ENCODE results near the gene PLEKHA6. TPM values are rescaled to one million over a fixed set of nuclear protein-coding genes. Genes with fewer than 3 reads are reported as not detected.

Gene PLEKHA6
- total RNA-seq, 1 donor from 2014 or later = 0.93 TPM

GRCh38 chr1:204264805-204265204 is 94.9 kb downstream of the PLEKHA6 start:
- DNase-seq (ENCODE audit: extremely low read depth, low read depth, low spot score) = no peak

- DNase-seq (ENCODE audit: extremely low read depth, low read depth, low spot score) = no peak
These were observed 96.3 kb downstream of the PLEKHA6 start for GRCh38 chr1:204263254-204263910.

GRCh38 chr1:204262506-204263253 is 97.0 kb downstream of the PLEKHA6 start:
- DNase-seq (ENCODE audit: extremely low read depth, low read depth, low spot score) = no peak

GRCh38 chr1:204261746-204262505 is 97.8 kb downstream of the PLEKHA6 start:
- no peak for DNase-seq (ENCODE audit: extremely low read depth, low read depth, low spot score)

GRCh38 chr1:204261266-204261665 is 98.5 kb downstream of the PLEKHA6 start:
- DNase-seq (ENCODE audit: extremely low read depth, low read depth, low spot score) = no peak

- DNase-seq (ENCODE audit: extremely low read depth, low read depth, low spot score) = no peak
These were observed 99.0 kb downstream of the PLEKHA6 start for GRCh38 chr1:204260601-204261197.

GRCh38 chr1:204259782-204260181 is 99.9 kb downstream of the PLEKHA6 start:
- no peak for DNase-seq (ENCODE audit: extremely low read depth, low read depth, low spot score)

GRCh38 chr1:204259196-204259595 is 100.5 kb downstream of the PLEKHA6 start:
- no peak for DNase-seq (ENCODE audit: extremely low read depth, low read depth, low spot score)

GRCh38 chr1:204258213-204259115 is 101.3 kb downstream of the PLEKHA6 start:
- DNase-seq (ENCODE audit: extremely low read depth, low read depth, low spot score) = peak; percentile 27

- no peak for DNase-seq (ENCODE audit: extremely low read depth, low read depth, low spot score)
These were observed 102.3 kb downstream of the PLEKHA6 start for GRCh38 chr1:204257446-204257845.

- no peak for DNase-seq (ENCODE audit: extremely low read depth, low read depth, low spot score)
These were observed 103.2 kb downstream of the PLEKHA6 start for GRCh38 chr1:204256531-204256930.

GRCh38 chr1:204255966-204256365 is 103.8 kb downstream of the PLEKHA6 start:
- DNase-seq (ENCODE audit: extremely low read depth, low read depth, low spot score) = no peak

GRCh38 chr1:204255225-204255624 is 104.5 kb downstream of the PLEKHA6 start:
- no peak for DNase-seq (ENCODE audit: extremely low read depth, low read depth, low spot score)

GRCh38 chr1:204254031-204254661 is 105.6 kb downstream of the PLEKHA6 start:
- no peak for DNase-seq (ENCODE audit: extremely low read depth, low read depth, low spot score)

- DNase-seq (ENCODE audit: extremely low read depth, low read depth, low spot score) = no peak
These were observed 107.6 kb downstream of the PLEKHA6 start for GRCh38 chr1:204251926-204252689.

GRCh38 chr1:204251286-204251685 is 108.4 kb downstream of the PLEKHA6 start:
- DNase-seq (ENCODE audit: extremely low read depth, low read depth, low spot score) = no peak

GRCh38 chr1:204250428-204251030 is 109.2 kb downstream of the PLEKHA6 start:
- no peak for DNase-seq (ENCODE audit: extremely low read depth, low read depth, low spot score)

- DNase-seq (ENCODE audit: extremely low read depth, low read depth, low spot score) = no peak
These were observed 109.8 kb downstream of the PLEKHA6 start for GRCh38 chr1:204249736-204250427.
